Upper lobe of left lung (tissue), 6 donors: Measurements from ENCODE around the gene ANKRD34B. TPM values are rescaled to one million over a fixed set of nuclear protein-coding genes. Genes with fewer than 3 reads are reported as not detected.

Experiments used
- ATAC-seq, 2 donors: fragments of 200-7000 bp; cut with Tn5 transposase; one replicate each; pipeline ENCODE4 v1.9.1; 2022; ENCODE audit warnings: mild to moderate bottlenecking in 2 of 2, moderate library complexity in 2 of 2; ENCODE audit not compliant: low FRiP score in 2 of 2
- DNase-seq, 2 donors: peaks; one replicate each; pipeline ENCODE4 v3.0.0-alpha.2; 2019 to 2020
- H3K27ac ChIP-seq, 4 donors: fragments of 200-600 bp; sonication (generic); one replicate each; pipeline ENCODE4 v1.5.1; 2016 to 2019
- H3K27me3 ChIP-seq, 4 donors: fragments of 200-600 bp; sonication (generic); one replicate each; pipeline ENCODE4 v1.5.1; 2017 to 2019
- H3K36me3 ChIP-seq, 4 donors: fragments of 200-600 bp; sonication (generic); one replicate each; pipeline ENCODE4 v1.5.1; 2016 to 2019
- H3K4me1 ChIP-seq, 4 donors: fragments of 200-600 bp; sonication (generic); one replicate each; pipeline ENCODE4 v1.5.1; 2018 to 2019
- H3K4me3 ChIP-seq, 4 donors: fragments of 200-600 bp; sonication (generic); one replicate each; pipeline ENCODE4 v1.5.1; 2017 to 2019; ENCODE audit warnings: mild to moderate bottlenecking in 2 of 4, moderate library complexity in 1 of 4
- H3K9me3 ChIP-seq, 4 donors: fragments of 200-600 bp; sonication (generic); one replicate each; pipeline ENCODE4 v1.5.1; 2018 to 2019
- CTCF ChIP-seq, 6 experiments: fragments of 450-650 bp in 4 of 6; fragments of 200-600 bp in 2 of 6; sonication (generic) in 2 of 6; IDR thresholded peaks; one replicate each; pipeline ENCODE4 v1.5.1; 2016 to 2019; ENCODE audit warnings: antibody characterized with exemption in 6 of 6
- EP300 ChIP-seq, 4 donors: sonication (generic); formaldehyde crosslinking; IDR thresholded peaks; one replicate each; pipeline ENCODE4 v1.5.1; 2017; ENCODE audit warnings: antibody characterized with exemption in 4 of 4, control low read depth in 2 of 4
- POLR2A ChIP-seq, 4 donors: fragments of 450-650 bp; IDR thresholded peaks; one replicate each; pipeline ENCODE4 v1.5.1; 2016 to 2017; ENCODE audit warnings: antibody characterized with exemption in 4 of 4, mild to moderate bottlenecking in 2 of 4
- POLR2AphosphoS5 ChIP-seq, 2 donors: sonication (generic); formaldehyde crosslinking; IDR thresholded peaks; one replicate each; pipeline ENCODE4 v1.5.1; 2017; ENCODE audit warnings: antibody characterized with exemption in 2 of 2
- WGBS, 2 donors: methylation state at CpG; one replicate each; pipeline ENCODE4 v1.1.5; 2017 to 2018; 5-methylcytosine and 5-hydroxymethylcytosine counted together
- total RNA-seq, 6 donors: library from RNA; depleted of rRNA in 4 of 6; stranded (reverse); fragments of >200 nt in 4 of 6; gene quantifications; one replicate each; pipeline versions ENCODE4 v1.1.0 to v1.2.1, GENCODE V29; 2016 to 2021
- donor health status: DM: no; HTN: no; CAD: no; lungs with moderate emphysema.
- donor health status: DM: no; HTN: yes; CAD: no; lungs with severe emphysema.

Gene ANKRD34B
- total RNA-seq, 6 donors from 2014 or later, result 0.14 to 0.67 (median 0.47) TPM; not detected in 3

- Histone ChIP-seq H3K27me3 (no peaks in the 10 kb centered on the region), H3K4me1 (no peaks in the 10 kb centered on the region), H3K36me3 (no peaks in the 10 kb centered on the region), H3K4me3 (no peak overlapping the region), H3K27ac (no peak overlapping the region), H3K9me3 (no peaks in the 10 kb centered on the region)
- DNase-seq (no peak), ATAC-seq (no peak)
- 37 to 43% methylated on average over 5 of the region's 5 CpGs for WGBS, 2 donors
- TF ChIP-seq EP300 (IDR thresholded peaks at IDR 0.05), result no peak
- no peak for TF ChIP-seq CTCF (IDR thresholded peaks at IDR 0.05)
- TF ChIP-seq POLR2AphosphoS5 (IDR thresholded peaks at IDR 0.05), result no peak
- TF ChIP-seq POLR2A (IDR thresholded peaks at IDR 0.05), result no peak
Measured at GRCh38 chr5:80577707-80578106, 7.6 kb upstream of the ANKRD34B start.

- Histone ChIP-seq H3K9me3 (no peaks in the 10 kb centered on the region), H3K4me3 (no peak overlapping the region), H3K36me3 (no peaks in the 10 kb centered on the region), H3K27me3 (peaks cover 0 to 2% (median 0%) of the 10 kb centered on the region in 4 donors), H3K4me1 (no peaks in the 10 kb centered on the region), H3K27ac (no peak overlapping the region)
- DNase-seq (no peak), ATAC-seq (no peak)
- WGBS, 2 donors, result 84 to 85% methylated on average over 5 of the region's 5 CpGs
- TF ChIP-seq POLR2A (IDR thresholded peaks at IDR 0.05) (no peak), POLR2AphosphoS5 (IDR thresholded peaks at IDR 0.05) (no peak), EP300 (IDR thresholded peaks at IDR 0.05) (no peak), CTCF (IDR thresholded peaks at IDR 0.05) (no peak)
Measured at GRCh38 chr5:80576383-80576782, 6.3 kb upstream of the ANKRD34B start.

GRCh38 chr5:80573062-80573461 lies 3.0 kb upstream of the ANKRD34B start:
- no peak for DNase-seq
- Histone ChIP-seq H3K4me1 (peaks cover 14 to 18% (median 18%) of the 10 kb centered on the region in 4 donors), H3K36me3 (no peaks in the 10 kb centered on the region), H3K4me3 (no peak overlapping the region), H3K27me3 (peaks cover 0 to 26% (median 11%) of the 10 kb centered on the region in 4 donors), H3K9me3 (no peaks in the 10 kb centered on the region), H3K27ac (no peak overlapping the region)
- ATAC-seq, result no peak
- TF ChIP-seq CTCF (IDR thresholded peaks at IDR 0.05) (no peak), EP300 (IDR thresholded peaks at IDR 0.05) (no peak), POLR2AphosphoS5 (IDR thresholded peaks at IDR 0.05) (no peak), POLR2A (IDR thresholded peaks at IDR 0.05) (no peak)
- WGBS, 2 donors, result 76 to 87% methylated on average over 3 of the region's 3 CpGs

- 4 to 6% methylated on average over 5 to 60 of the region's 89 CpGs for WGBS, 2 donors
- ATAC-seq (peak in 1 of 2 donors; percentile 31), DNase-seq (peak in 1 of 2 donors; percentile 84)
- Histone ChIP-seq H3K4me3 (peak overlapping the region in 3 of 4 donors; percentile 37 to 54 (median 38)), H3K36me3 (no peaks in the 10 kb centered on the region), H3K4me1 (peaks cover 14 to 18% (median 18%) of the 10 kb centered on the region in 4 donors), H3K27me3 (peaks cover 0 to 26% (median 11%) of the 10 kb centered on the region in 4 donors), H3K9me3 (no peaks in the 10 kb centered on the region), H3K27ac (no peak overlapping the region)
- no peak for TF ChIP-seq EP300 (IDR thresholded peaks at IDR 0.05)
- TF ChIP-seq POLR2A (IDR thresholded peaks at IDR 0.05), result no peak
- no peak for TF ChIP-seq CTCF (IDR thresholded peaks at IDR 0.05)
- TF ChIP-seq POLR2AphosphoS5 (IDR thresholded peaks at IDR 0.05), result no peak
Measured at GRCh38 chr5:80569086-80569960, 757 bp downstream of the ANKRD34B start.
